IMR-90 (cell line): ENCODE measurements around the gene ARMC9. TPM values are rescaled to one million over a fixed set of nuclear protein-coding genes. Genes with fewer than 3 reads are reported as not detected.

ENCODE experiments used
- ATAC-seq: fragments of 200-7000 bp; cut with Tn5 transposase; 2 replicates; pipeline ENCODE4 v1.9.1; 2020; ENCODE audit warnings: low read depth, mild to moderate bottlenecking, moderate library complexity
- BruUV-seq: library from RNA; stranded (reverse); fragments of 400-500 nt; replicated peaks from 2 replicates; lab custom pipeline; 2021; lab: Mats Ljungman, UMichigan
- CTCF ChIA-PET: fragments of 300-600 bp; formaldehyde crosslinking; extraction: SDS; loops from one replicate; lab custom pipeline; 2021; ENCODE audit warnings: antibody characterized with exemption; lab: Yijun Ruan, JAX
- POLR2A ChIA-PET: fragments of 300-600 bp; sonication (Branson Sonifier 250); formaldehyde crosslinking; loops from one replicate; lab custom pipeline; 2022; ENCODE audit warnings: antibody characterized with exemption; ENCODE audit not compliant: unreplicated experiment; lab: Charles Lee
- DNase-seq: peaks from one replicate; pipeline ENCODE4 v3.0.0; 2013
- H2AFZ ChIP-seq: replicated peaks from 2 replicates; pipeline ENCODE3; 2013; ENCODE audit warnings: low read length, mild to moderate bottlenecking; ENCODE audit not compliant: poor library complexity
- H2AK5ac ChIP-seq: 2 replicates; pipeline ENCODE4 v1.6.1; 2013; ENCODE audit warnings: low read depth, low read length, inconsistent platforms
- H2AK9ac ChIP-seq: replicated peaks from 2 replicates; pipeline ENCODE3; 2013; ENCODE audit warnings: mild to moderate bottlenecking, low read depth, low read length, moderate library complexity; ENCODE audit not compliant: poor library complexity
- H2BK120ac ChIP-seq: 2 replicates; pipeline ENCODE4 v1.6.1; 2013; ENCODE audit warnings: low read depth, low read length, inconsistent platforms
- H2BK15ac ChIP-seq: 3 replicates; pipeline ENCODE4 v1.6.1; 2013; ENCODE audit warnings: low read depth, low read length, inconsistent platforms
- H2BK20ac ChIP-seq: 2 replicates; pipeline ENCODE4 v1.6.1; 2013; ENCODE audit warnings: low read depth, mild to moderate bottlenecking, inconsistent platforms, low read length, moderate library complexity
- H2BK5ac ChIP-seq: 2 replicates; pipeline ENCODE4 v1.6.1; 2013; ENCODE audit warnings: mild to moderate bottlenecking, low read depth, low read length, inconsistent platforms; ENCODE audit not compliant: poor library complexity, severe bottlenecking
- H3K14ac ChIP-seq: replicated peaks from 2 replicates; pipeline ENCODE4 v1.6.1; 2013; ENCODE audit warnings: low read depth, low read length, inconsistent platforms
- H3K18ac ChIP-seq: 2 replicates; pipeline ENCODE4 v1.6.1; 2013; ENCODE audit warnings: low read depth, low read length, control low read depth
- H3K23ac ChIP-seq: 2 replicates; pipeline ENCODE4 v1.6.1; 2013; ENCODE audit warnings: low read depth, low read length, inconsistent platforms
- H3K27ac ChIP-seq: 2 replicates; pipeline ENCODE4 v1.5.1; 2013; ENCODE audit warnings: mild to moderate bottlenecking, control low read depth, low read length; ENCODE audit not compliant: insufficient read depth
- H3K27me3 ChIP-seq: 2 replicates; pipeline ENCODE4 v1.6.1; 2013; ENCODE audit warnings: low read length; ENCODE audit not compliant: control insufficient read depth, insufficient read depth
- H3K36me3 ChIP-seq: 2 replicates; pipeline ENCODE4 v1.6.1; 2013; ENCODE audit warnings: low read length, mixed read lengths; ENCODE audit not compliant: control insufficient read depth, insufficient read depth
- H3K4ac ChIP-seq: 2 replicates; pipeline ENCODE4 v1.6.1; 2013; ENCODE audit warnings: low read depth, low read length, inconsistent platforms
- H3K4me1 ChIP-seq: 2 replicates; pipeline ENCODE4 v1.6.1; 2013; ENCODE audit warnings: low read length, mixed read lengths; ENCODE audit not compliant: control insufficient read depth, insufficient read depth
- H3K4me2 ChIP-seq: 2 replicates; pipeline ENCODE4 v1.6.1; 2013; ENCODE audit warnings: low read depth, mild to moderate bottlenecking, control low read depth, low read length, moderate library complexity
- H3K4me3 ChIP-seq: 2 replicates; pipeline ENCODE4 v1.5.1; 2013; ENCODE audit warnings: low read depth, mild to moderate bottlenecking, control low read depth, low read length, moderate library complexity; ENCODE audit not compliant: insufficient read depth
- H3K56ac ChIP-seq: 2 replicates; pipeline ENCODE4 v1.6.1; 2013; ENCODE audit warnings: low read length, inconsistent platforms; ENCODE audit not compliant: insufficient read depth; ENCODE audit errors: extremely low read depth
- H3K79me1 ChIP-seq, 2 experiments: 2 replicates each; pipeline ENCODE4 v1.6.1; 2013; ENCODE audit warnings: low read length in 2 of 2, inconsistent platforms in 1 of 2, low read depth in 1 of 2
- H3K9ac ChIP-seq: 2 replicates; pipeline ENCODE4 v1.6.1; 2013; ENCODE audit warnings: low read depth, low read length, control low read depth
- H3K9me1 ChIP-seq: 2 replicates; pipeline ENCODE4 v1.6.1; 2013; ENCODE audit warnings: low read length, inconsistent platforms; ENCODE audit not compliant: insufficient read depth
- H3K9me3 ChIP-seq: 2 replicates; pipeline ENCODE4 v1.6.1; 2013; ENCODE audit warnings: low read length; ENCODE audit not compliant: control insufficient read depth, insufficient read depth
- H4K20me1 ChIP-seq: 2 replicates; pipeline ENCODE4 v1.6.1; 2013; ENCODE audit warnings: low read length, inconsistent platforms; ENCODE audit not compliant: insufficient read depth
- H4K5ac ChIP-seq: 2 replicates; pipeline ENCODE4 v1.6.1; 2013; ENCODE audit warnings: mild to moderate bottlenecking, low read depth, low read length, control low read depth
- H4K8ac ChIP-seq, 2 experiments: 2 replicates each; pipeline ENCODE4 v1.6.1; 2013; ENCODE audit warnings: low read depth in 2 of 2, low read length in 2 of 2, control low read depth in 1 of 2, inconsistent platforms in 1 of 2
- H4K91ac ChIP-seq: 2 replicates; pipeline ENCODE4 v1.6.1; 2013; ENCODE audit warnings: low read depth, low read length, inconsistent platforms; ENCODE audit not compliant: insufficient read depth
- BHLHE40 ChIP-seq: fragments of 150-350 bp; IDR thresholded peaks from 2 replicates; pipeline ENCODE4 v1.6.1; 2016; ENCODE audit warnings: mild to moderate bottlenecking, low read depth, low read length
- CEBPB ChIP-seq: IDR thresholded peaks from 2 replicates; pipeline ENCODE4 v1.6.1; 2012; ENCODE audit warnings: low read depth, low read length, improper control_type of control experiment
- CHD1 ChIP-seq: IDR thresholded peaks from 2 replicates; pipeline ENCODE4 v1.6.1; 2012; ENCODE audit warnings: low read depth, low read length, improper control_type of control experiment
- FOS ChIP-seq: fragments of 150-350 bp; IDR thresholded peaks from 2 replicates; pipeline ENCODE4 v1.6.1; 2016; ENCODE audit warnings: low read depth, low read length
- MAFK ChIP-seq: IDR thresholded peaks from 2 replicates; pipeline ENCODE4 v1.6.1; 2012; ENCODE audit warnings: low read depth, low read length, improper control_type of control experiment
- MAZ ChIP-seq: IDR thresholded peaks from 2 replicates; pipeline ENCODE4 v1.6.1; 2012; ENCODE audit warnings: low read depth, mild to moderate bottlenecking, low read length, improper control_type of control experiment, moderate library complexity, borderline replicate concordance
- MXI1 ChIP-seq: IDR thresholded peaks from 2 replicates; pipeline ENCODE4 v1.6.1; 2012; ENCODE audit warnings: low read depth, mild to moderate bottlenecking, low read length, moderate library complexity, borderline replicate concordance
- NFE2L2 ChIP-seq: fragments of 150-350 bp; IDR thresholded peaks from 2 replicates; pipeline ENCODE4 v1.6.1; 2016; ENCODE audit warnings: low read depth, mild to moderate bottlenecking, low read length
- POLR2A ChIP-seq: IDR thresholded peaks from 2 replicates; pipeline ENCODE4 v1.6.1; 2012; ENCODE audit warnings: mild to moderate bottlenecking, low read depth, low read length
- RAD21 ChIP-seq: IDR thresholded peaks from 2 replicates; pipeline ENCODE4 v1.6.1; 2012; ENCODE audit warnings: low read length, improper control_type of control experiment
- RCOR1 ChIP-seq: IDR thresholded peaks from 2 replicates; pipeline ENCODE4 v1.6.1; 2012; ENCODE audit warnings: mild to moderate bottlenecking, low read length, improper control_type of control experiment; ENCODE audit not compliant: insufficient replicate concordance
- RFX5 ChIP-seq: IDR thresholded peaks from 2 replicates; pipeline ENCODE4 v1.8.0; 2012; ENCODE audit warnings: low read depth, mild to moderate bottlenecking, low read length, moderate library complexity
- SMC3 ChIP-seq: fragments of 150-350 bp; IDR thresholded peaks from 2 replicates; pipeline ENCODE4 v1.6.1; 2016; ENCODE audit warnings: low read depth, mild to moderate bottlenecking, antibody characterized with exemption, low read length, moderate library complexity
- WGBS, 2 experiments: methylation state at CpG; one replicate each; pipeline versions ENCODE4 v1.1.5 to v1.1.7; 2013; ENCODE audit warnings: missing lambda C conversion rate in 2 of 2; ENCODE audit not compliant: insufficient read length in 1 of 2; ENCODE audit errors: extremely low coverage in 2 of 2; 5-methylcytosine and 5-hydroxymethylcytosine counted together
- dilution Hi-C: fragments of 300-500 bp; cut with HindIII; formaldehyde crosslinking; loops from one replicate; pipeline ENCODE4 v1.14.3; 2018; ENCODE audit warnings: low sequenced_read_pairs; ENCODE audit not compliant: unreplicated experiment
- in situ Hi-C: fragments of 300-500 bp; cut with MboI; formaldehyde crosslinking; loops from 3 replicates; pipeline ENCODE4 v1.14.3; 2019; ENCODE audit warnings: low sequenced_read_pairs, inconsistent platforms, mixed read lengths
- intact Hi-C: fragments of 100-400 bp; cut with micrococcal nuclease; formaldehyde crosslinking; loops from 2 replicates; pipeline ENCODE4 v1.10.0; 2022
- polyA plus RNA-seq, 3 experiments: library from polyadenylated mRNA; depleted of rRNA; stranded (reverse); fragments of >200 nt; gene quantifications; 2 replicates each; pipeline ENCODE4 v1.2.3, GENCODE V29; 2012; ENCODE audit warnings: low replicate concordance in 1 of 3
- total RNA-seq: library from RNA; depleted of rRNA; stranded (reverse); fragments of >200 nt; gene quantifications from 2 replicates; pipeline ENCODE4 v1.2.3, GENCODE V29; 2012
- TF ChIP-seq, protein P1 (sequence below): fragments of 150-350 bp; IDR thresholded peaks from 2 replicates; pipeline ENCODE4 v1.6.1; 2017; ENCODE audit warnings: mild to moderate bottlenecking, antibody characterized with exemption, low read length, low read depth
- TF ChIP-seq, protein P2 (sequence below): conservative IDR thresholded peaks from 2 replicates; pipeline ENCODE4 v1.5.1; 2012; ENCODE audit warnings: mild to moderate bottlenecking, low read depth, low read length, improper control_type of control experiment
- TF ChIP-seq, protein P3 (sequence below): fragments of 150-350 bp; IDR thresholded peaks from 2 replicates; pipeline ENCODE4 v1.6.1; 2016; ENCODE audit warnings: low read depth, mild to moderate bottlenecking, low read length, moderate library complexity, borderline replicate concordance

ARMC9 gene
- total and polyA plus RNA-seq, 2 of the 4 experiments (the other 2 are of a cell fraction) = 36.0 to 46.6 TPM

DNA sequence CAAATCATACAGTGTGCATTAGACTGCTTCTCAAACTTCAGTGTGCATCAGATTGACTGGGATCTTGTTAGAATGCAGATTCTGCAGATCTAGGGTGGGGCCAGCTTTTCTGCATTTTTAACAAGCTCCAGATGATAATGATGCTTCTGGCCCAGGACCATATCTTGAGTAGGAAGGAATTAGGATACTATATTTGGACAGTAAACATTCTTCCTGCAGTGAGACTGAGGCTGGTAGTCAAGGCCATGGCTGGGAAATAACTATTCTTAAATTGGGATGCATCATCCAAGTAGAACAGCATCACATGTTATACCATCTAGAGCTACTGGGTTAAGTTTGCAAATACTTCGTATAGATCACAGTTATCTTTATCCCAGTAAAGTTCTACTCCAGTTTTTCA, 28.4 kb upstream of the ARMC9 start:
- Histone ChIP-seq H2BK20ac (peak overlapping the region; percentile 21), H2AK5ac (no peak overlapping the region; the same call in 1 of the 2 replicates), H3K4me2 (no peak overlapping the region), H4K20me1 (no peaks in the 10 kb centered on the region), H3K4me1 (peaks cover 6% of the 10 kb centered on the region), H3K56ac (no peak overlapping the region), H2BK15ac (no peak overlapping the region), H3K79me1 (peaks cover 6 to 33% of the 10 kb centered on the region in 2 experiments; a peak in 3 of 4 replicates), H3K4me3 (no peak overlapping the region), H2BK5ac (peak overlapping the region; percentile 23), H3K4ac (peak overlapping the region; percentile 75; the same call in 1 of the 2 replicates), H4K5ac (no peak overlapping the region), H3K18ac (peak overlapping the region; percentile 74; the same call in 1 of the 2 replicates), H4K8ac (peak overlapping the region in 1 of 2 experiments; percentile 61; a peak in 1 of 4 replicates), H3K9me1 (peaks cover 4% of the 10 kb centered on the region), H3K27ac (peak overlapping the region; percentile 89; the same call in 1 of the 2 replicates), H2AK9ac (no peak overlapping the region), H4K91ac (peak overlapping the region; percentile 38; the same call in 1 of the 2 replicates), H3K27me3 (no peaks in the 10 kb centered on the region), H2AFZ (no peak overlapping the region), H3K36me3 (peaks cover 16% of the 10 kb centered on the region), H3K9me3 (no peaks in the 10 kb centered on the region), H3K23ac (no peak overlapping the region), H2BK120ac (peak overlapping the region; percentile 79; the same call in 1 of the 2 replicates), H3K9ac (no peak overlapping the region), H3K14ac (no peak overlapping the region)
- ATAC-seq (peak; percentile 71), DNase-seq (peak; percentile 52)
- TF ChIP-seq NFE2L2 (no peak), RFX5 (no peak), POLR2A (no peak), FOS (no peak), CHD1 (no peak), SMC3 (no peak), CEBPB (no peak), RAD21 (no peak), MXI1 (no peak), MAZ (no peak), RCOR1 (no peak), BHLHE40 (no peak), MAFK (no peak)
- TF ChIP-seq, protein P1, sequence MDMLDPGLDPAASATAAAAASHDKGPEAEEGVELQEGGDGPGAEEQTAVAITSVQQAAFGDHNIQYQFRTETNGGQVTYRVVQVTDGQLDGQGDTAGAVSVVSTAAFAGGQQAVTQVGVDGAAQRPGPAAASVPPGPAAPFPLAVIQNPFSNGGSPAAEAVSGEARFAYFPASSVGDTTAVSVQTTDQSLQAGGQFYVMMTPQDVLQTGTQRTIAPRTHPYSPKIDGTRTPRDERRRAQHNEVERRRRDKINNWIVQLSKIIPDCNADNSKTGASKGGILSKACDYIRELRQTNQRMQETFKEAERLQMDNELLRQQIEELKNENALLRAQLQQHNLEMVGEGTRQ = no peak
- TF ChIP-seq, protein P2, sequence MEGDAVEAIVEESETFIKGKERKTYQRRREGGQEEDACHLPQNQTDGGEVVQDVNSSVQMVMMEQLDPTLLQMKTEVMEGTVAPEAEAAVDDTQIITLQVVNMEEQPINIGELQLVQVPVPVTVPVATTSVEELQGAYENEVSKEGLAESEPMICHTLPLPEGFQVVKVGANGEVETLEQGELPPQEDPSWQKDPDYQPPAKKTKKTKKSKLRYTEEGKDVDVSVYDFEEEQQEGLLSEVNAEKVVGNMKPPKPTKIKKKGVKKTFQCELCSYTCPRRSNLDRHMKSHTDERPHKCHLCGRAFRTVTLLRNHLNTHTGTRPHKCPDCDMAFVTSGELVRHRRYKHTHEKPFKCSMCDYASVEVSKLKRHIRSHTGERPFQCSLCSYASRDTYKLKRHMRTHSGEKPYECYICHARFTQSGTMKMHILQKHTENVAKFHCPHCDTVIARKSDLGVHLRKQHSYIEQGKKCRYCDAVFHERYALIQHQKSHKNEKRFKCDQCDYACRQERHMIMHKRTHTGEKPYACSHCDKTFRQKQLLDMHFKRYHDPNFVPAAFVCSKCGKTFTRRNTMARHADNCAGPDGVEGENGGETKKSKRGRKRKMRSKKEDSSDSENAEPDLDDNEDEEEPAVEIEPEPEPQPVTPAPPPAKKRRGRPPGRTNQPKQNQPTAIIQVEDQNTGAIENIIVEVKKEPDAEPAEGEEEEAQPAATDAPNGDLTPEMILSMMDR = no peak
- TF ChIP-seq, protein P3, sequence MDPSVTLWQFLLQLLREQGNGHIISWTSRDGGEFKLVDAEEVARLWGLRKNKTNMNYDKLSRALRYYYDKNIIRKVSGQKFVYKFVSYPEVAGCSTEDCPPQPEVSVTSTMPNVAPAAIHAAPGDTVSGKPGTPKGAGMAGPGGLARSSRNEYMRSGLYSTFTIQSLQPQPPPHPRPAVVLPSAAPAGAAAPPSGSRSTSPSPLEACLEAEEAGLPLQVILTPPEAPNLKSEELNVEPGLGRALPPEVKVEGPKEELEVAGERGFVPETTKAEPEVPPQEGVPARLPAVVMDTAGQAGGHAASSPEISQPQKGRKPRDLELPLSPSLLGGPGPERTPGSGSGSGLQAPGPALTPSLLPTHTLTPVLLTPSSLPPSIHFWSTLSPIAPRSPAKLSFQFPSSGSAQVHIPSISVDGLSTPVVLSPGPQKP = no peak
- WGBS, 2 experiments = no CpG with 5 or more reads among the region's 1 CpG
- POLR2A ChIA-PET = no interaction called here
- intact Hi-C loops (no loop called here), in situ Hi-C loops (no loop called here), dilution Hi-C loops (no loop called here)
- no TSS peak for BruUV-seq
- CTCF ChIA-PET = no interaction called here
